Right ventricle myocardium inferior (tissue), 1 donor: ENCODE data around the gene MUC20. TPM values are rescaled to one million over a fixed set of nuclear protein-coding genes. Genes with fewer than 3 reads are reported as not detected.
A peak's percentile ranks its signal among the peaks of the same experiment; 100 is the strongest.
"Not testable (repeated sequence)": the region's sequence is repeated elsewhere in the genome, so short reads cannot be mapped to it uniquely, and the experiment has no call there.

Source experiments
- ATAC-seq: fragments of 200-7000 bp; cut with Tn5 transposase; one replicate; pipeline ENCODE4 v1.9.1; 2020; ENCODE audit warnings: mild to moderate bottlenecking, moderate library complexity
- DNase-seq: peaks from one replicate; pipeline ENCODE4 v3.0.0; 2021; ENCODE audit errors: missing footprints
- intact Hi-C: fragments of 100-400 bp; cut with DNase I; formaldehyde crosslinking; loops from one replicate; pipeline ENCODE4 v1.11.0; 2022
- long read RNA-seq: library from polyadenylated mRNA; unstranded; transcript quantifications from one replicate; pipeline ENCODE4 v2.0.0, GENCODE V29; 2021
- total RNA-seq: library from RNA; stranded (reverse); fragmentation: NEBNext Ultra II Directional; extraction: Animal tissue kit (Norgen Biotek cat#: 25700); gene quantifications from one replicate; pipeline ENCODE4 v1.2.1, GENCODE V29; 2021
- donor health status: DM: no; HTN: yes; CAD: no; lungs with severe emphysema.

The MUC20 gene
- 4.6 TPM for total RNA-seq
- long read RNA-seq: 0 reads

GRCh38 chr3:195720831-195721506 lies at the start of gene MUC20:
TSS of gene MUC20 (plus strand) at chr3:195720978. CDS start at chr3:195721008, 30 bp downstream.
- ATAC-seq, intact Hi-C loops, DNase-seq: not testable (repeated sequence)

- intact Hi-C loops, ATAC-seq, DNase-seq: not testable (repeated sequence)
Measured at GRCh38 chr3:195671283-195671682, 49.5 kb upstream of the MUC20 start.

- intact Hi-C loops, DNase-seq, ATAC-seq: not testable (repeated sequence)
Measured at GRCh38 chr3:195673711-195674110, 47.1 kb upstream of the MUC20 start.

- intact Hi-C loops, DNase-seq, ATAC-seq: not testable (repeated sequence)
Measured at GRCh38 chr3:195678391-195679015, 42.3 kb upstream of the MUC20 start.

GRCh38 chr3:195680690-195681089 lies 40.1 kb upstream of the MUC20 start:
- DNase-seq, intact Hi-C loops, ATAC-seq: not testable (repeated sequence)

GRCh38 chr3:195681458-195682103 lies 39.2 kb upstream of the MUC20 start:
- ATAC-seq, intact Hi-C loops, DNase-seq: not testable (repeated sequence)

- ATAC-seq, intact Hi-C loops, DNase-seq: not testable (repeated sequence)
Measured at GRCh38 chr3:195682104-195682742, 38.6 kb upstream of the MUC20 start.

- DNase-seq, ATAC-seq, intact Hi-C loops: not testable (repeated sequence)
Measured at GRCh38 chr3:195683722-195684526, 36.9 kb upstream of the MUC20 start.

GRCh38 chr3:195684527-195685257 lies 36.1 kb upstream of the MUC20 start:
- not testable (repeated sequence) for DNase-seq, ATAC-seq

GRCh38 chr3:195686537-195687208 lies 34.1 kb upstream of the MUC20 start:
- intact Hi-C loops, ATAC-seq: not testable (repeated sequence)

More at GRCh38 chr3:195684527-195685257, 36.1 kb upstream of the MUC20 start:
- intact Hi-C loops: not testable (repeated sequence)

GRCh38 chr3:195687209-195687760 lies 33.5 kb upstream of the MUC20 start:
- intact Hi-C loops, ATAC-seq, DNase-seq: not testable (repeated sequence)

More at GRCh38 chr3:195686537-195687208, 34.1 kb upstream of the MUC20 start:
- not testable (repeated sequence) for DNase-seq

- ATAC-seq: peak; percentile 63
- intact Hi-C loops, DNase-seq: not testable (repeated sequence)
Measured at GRCh38 chr3:195688471-195689183, 32.2 kb upstream of the MUC20 start.

GRCh38 chr3:195689184-195690070 lies 31.4 kb upstream of the MUC20 start:
- intact Hi-C loops: not testable (repeated sequence)

GRCh38 chr3:195690951-195691350 lies 29.8 kb upstream of the MUC20 start:
- ATAC-seq (no peak), DNase-seq (no peak)
- intact Hi-C loops: no loop called here

More at GRCh38 chr3:195689184-195690070, 31.4 kb upstream of the MUC20 start:
- ATAC-seq: peak; percentile 14
- DNase-seq: not testable (repeated sequence)
